ENCODE results near the gene OR13C4.

- TF ChIP-seq CTCF (conservative IDR thresholded peaks at IDR 0.05; ENCODE audit: low read depth, low read length) (no peak), EZH2phosphoT487 (IDR thresholded peaks at IDR 0.05; ENCODE audit: borderline replicate concordance, low read length) (no peak), EZH2 (IDR thresholded peaks at IDR 0.05; ENCODE audit: low read length, unreplicated experiment) (no peak)
Observed at GRCh38 chr9:104575456-104575855, 48.4 kb upstream of the OR13C4 start.
